Measurements from ENCODE around the gene GEMIN7.

GEMIN7 gene, protein sequence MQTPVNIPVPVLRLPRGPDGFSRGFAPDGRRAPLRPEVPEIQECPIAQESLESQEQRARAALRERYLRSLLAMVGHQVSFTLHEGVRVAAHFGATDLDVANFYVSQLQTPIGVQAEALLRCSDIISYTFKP

DNA sequence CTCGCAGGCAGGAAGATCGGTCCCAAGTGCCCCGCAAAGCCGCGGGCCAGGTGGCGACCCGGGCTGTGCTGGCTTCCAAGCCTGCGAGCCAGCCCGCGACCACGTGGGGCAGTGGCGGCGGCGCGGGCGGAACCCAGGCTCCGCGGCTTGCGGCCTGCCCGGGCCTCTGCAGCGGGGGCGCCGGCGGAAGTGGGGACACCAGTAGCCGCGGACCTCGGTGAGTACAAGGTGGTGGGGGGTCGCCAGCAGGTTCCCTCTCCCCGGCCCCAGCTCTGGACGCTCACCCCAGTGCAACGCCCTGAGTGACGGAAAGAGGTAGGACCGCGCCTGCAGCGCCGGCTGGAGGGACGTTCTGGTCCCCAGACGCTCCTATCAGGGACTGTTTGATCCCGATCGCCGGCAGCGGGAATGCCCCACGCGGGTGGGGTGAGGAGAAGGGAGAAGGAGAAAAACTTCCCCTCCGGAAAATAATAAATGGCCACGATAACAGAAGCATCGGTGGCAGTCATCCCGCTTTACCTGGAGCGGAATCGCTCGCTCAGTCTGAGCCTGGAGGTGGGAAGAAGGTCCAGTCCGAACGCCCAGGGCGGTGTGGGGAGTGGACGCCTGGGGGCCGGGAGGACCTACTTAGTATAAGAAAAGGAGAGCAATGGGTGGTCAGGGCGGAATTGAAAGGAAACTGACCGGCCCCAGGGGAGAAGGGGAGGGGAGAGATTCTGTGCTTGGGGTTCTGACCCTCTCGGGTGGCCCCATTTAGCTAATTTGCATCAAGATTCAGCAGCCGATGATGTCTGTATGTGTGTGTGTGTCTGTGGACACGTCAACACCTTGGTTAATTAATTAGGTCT, at the start of gene GEMIN7:
Gene GEMIN7, plus strand, starts transcription at position 198 of the 848 bp plus-strand sequence. CDS start 10,855 bp downstream, outside the sequence.
- peak; percentile 66 for DNase-seq

DNA sequence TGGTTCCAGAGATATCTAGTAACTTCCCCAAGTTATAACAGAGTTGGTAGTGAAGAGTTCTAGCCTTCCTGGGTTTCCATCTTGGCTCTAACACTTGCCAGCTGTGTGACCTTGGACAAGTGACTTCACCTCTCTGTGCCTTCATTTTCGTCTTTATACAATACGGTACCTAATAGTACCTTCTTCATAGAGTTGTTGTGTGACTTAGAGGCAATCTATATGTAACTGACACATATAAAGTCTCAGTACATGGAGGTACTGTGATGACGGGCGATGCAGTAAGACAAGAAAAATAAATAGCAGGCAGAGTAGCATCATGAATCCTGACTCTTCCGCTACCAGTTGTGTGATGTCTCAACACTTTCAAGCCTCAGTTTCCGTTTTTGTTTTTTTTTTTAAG, 48.2 kb upstream of the GEMIN7 start:
- no peak for DNase-seq

DNA sequence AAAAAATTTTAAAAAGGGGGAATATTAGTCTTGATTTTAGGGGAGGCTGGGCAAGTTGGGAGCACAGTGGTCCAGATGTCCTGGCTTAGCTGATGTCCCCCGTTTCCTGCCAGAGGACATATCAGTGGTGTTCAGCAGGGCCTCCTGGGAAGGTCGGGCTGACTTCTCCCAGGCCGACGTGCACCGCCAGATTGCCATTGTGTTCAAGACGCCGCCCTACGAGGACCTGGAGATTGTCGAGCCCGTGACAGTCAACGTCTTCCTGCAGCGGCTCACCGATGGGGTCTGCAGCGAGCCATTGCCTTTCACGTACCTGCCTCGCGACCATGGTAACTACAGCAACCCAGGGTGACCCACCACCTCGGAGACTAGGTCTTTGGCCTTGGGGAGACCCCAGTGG, 46.6 kb upstream of the GEMIN7 start:
- DNase-seq = no peak

DNA sequence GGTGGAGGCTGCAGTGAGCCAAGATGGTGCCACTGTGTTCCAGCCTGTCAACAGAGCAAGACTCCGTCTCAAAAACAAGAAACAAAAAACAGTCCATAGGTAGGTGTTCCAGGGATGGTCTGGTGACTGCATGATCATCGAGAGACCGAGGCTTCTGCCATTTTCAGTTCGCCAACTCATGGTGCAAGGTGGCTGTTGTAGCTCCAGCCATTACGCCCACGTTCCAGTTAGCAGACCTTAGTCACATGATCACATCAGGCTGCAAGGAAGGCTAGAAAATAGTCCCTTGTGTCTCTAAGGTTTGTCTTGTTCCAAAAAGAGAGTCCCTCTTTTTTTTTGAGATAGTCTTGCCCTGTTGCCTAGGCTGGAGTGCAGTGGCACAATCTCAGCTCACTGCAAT, 43.3 kb upstream of the GEMIN7 start:
- DNase-seq = no peak

DNA sequence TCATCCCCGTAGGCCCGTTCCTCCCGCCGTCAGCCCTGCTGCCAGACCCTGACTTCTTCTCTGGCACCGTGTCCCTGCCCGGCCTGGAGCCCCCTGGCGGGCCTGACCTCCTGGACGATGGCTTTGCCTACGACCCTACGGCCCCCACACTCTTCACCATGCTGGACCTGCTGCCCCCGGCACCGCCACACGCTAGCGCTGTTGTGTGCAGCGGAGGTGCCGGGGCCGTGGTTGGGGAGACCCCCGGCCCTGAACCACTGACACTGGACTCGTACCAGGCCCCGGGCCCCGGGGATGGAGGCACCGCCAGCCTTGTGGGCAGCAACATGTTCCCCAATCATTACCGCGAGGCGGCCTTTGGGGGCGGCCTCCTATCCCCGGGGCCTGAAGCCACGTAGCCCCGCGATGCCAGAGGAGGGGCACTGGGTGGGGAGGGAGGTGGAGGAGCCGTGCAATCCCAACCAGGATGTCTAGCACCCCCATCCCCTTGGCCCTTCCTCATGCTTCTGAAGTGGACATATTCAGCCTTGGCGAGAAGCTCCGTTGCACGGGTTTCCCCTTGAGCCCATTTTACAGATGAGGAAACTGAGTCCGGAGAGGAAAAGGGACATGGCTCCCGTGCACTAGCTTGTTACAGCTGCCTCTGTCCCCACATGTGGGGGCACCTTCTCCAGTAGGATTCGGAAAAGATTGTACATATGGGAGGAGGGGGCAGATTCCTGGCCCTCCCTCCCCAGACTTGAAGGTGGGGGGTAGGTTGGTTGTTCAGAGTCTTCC, 41.5 kb upstream of the GEMIN7 start:
- DNase-seq = no peak

DNA sequence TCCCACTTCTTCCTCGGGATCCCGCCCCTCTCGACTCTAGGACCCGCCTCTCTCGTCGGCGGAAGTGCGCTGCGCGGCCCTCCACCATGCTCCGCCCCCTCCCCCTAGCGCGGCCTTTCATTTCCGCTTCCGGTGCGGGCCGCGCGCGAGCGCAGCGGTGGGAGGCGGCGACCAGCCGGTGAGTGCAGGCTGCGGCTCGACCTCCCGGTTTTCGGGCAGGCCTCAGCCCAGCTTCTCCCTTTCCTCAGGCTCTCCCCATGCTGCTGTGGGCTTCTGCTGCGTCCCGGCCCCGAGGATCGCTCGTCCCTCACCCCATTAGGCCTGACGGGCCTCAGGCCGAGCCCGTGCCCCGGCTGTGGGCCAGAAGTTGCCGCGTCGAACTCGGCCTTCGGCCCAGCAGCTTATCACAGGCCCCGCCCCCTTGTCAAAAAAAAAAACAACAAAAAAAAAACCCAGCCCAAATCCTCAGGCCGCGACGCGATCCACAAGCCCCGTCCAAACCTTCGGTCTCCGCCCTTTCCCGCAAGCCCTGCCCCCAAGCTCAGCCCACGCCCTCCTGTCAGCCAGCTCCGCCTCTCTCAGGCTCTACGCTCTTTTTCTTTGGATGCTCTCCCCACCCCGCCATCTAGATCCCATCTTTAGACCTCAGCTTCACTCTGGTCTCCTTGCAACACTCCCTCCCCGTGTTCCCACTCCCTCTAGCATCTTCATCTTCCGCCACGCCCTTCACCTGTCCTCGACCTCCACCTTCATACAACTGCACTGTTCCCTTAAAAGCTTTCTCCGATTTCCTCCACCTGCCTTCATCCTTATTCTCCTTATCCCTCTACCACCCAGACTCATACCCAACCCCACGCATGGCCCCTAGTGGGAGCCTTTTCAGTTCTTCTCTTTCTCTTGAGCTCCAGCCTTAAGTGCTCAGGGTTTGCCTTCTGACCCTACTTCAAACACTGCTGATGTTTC, 39.8 kb upstream of the GEMIN7 start, which contains the start of gene CLASRP:
Gene CLASRP, plus strand, starts transcription at position 115 of the 963 bp plus-strand sequence. CDS start 1,168 bp downstream, outside the sequence.
- peak; percentile 74 for DNase-seq

DNA sequence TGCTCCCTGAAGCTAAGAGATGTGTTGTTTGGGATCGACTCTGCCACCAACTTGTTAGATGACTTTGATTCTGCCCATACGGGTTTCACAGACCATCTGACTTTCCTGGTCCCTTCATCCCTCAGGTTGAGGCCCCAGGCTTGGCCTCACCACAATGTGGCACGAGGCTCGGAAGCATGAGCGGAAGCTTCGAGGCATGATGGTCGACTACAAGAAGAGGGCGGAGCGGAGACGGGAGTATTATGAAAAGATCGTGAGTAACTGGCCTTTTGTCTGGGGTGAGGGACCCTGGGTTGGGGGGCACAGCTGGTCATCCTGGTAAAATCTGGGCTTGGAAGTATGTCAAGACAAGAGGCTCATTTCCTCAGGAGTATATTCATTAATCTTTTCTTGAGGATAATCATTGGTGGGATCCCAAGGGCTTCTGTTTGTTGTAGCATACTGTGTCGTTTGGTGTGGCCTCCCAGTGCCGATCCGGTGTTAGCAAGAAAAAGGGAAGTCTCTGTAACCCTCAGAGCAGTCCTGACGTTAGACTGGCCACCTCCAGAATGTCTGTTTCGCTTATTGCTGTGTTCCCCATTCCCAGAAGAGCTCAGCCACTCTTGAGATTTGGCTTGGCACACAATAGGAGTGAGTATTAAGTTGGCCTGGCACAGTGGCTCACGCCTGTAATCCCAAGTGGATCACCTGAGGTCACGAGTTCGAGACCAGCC, 38.8 kb upstream of the GEMIN7 start:
- no peak for DNase-seq

DNA sequence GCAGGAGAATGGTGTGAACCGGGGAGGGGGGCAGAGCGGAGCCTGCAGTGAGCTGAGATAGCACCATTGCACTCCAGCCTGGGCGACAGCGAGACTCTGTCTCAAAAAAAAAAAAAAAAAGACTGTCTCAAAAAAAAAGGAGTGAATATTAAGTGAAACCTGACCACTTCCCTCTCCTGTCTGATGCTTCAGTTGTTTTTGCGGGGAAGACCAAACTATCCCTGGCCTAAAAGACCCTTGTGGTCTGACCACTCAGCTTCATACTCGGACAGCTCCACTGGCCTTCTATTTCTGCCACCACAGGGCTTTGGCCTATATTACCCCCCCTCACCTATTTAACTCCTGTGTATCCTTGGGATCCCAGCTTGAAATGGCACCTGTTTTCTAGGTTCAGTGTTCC, 37.9 kb upstream of the GEMIN7 start:
- no peak for DNase-seq

DNA sequence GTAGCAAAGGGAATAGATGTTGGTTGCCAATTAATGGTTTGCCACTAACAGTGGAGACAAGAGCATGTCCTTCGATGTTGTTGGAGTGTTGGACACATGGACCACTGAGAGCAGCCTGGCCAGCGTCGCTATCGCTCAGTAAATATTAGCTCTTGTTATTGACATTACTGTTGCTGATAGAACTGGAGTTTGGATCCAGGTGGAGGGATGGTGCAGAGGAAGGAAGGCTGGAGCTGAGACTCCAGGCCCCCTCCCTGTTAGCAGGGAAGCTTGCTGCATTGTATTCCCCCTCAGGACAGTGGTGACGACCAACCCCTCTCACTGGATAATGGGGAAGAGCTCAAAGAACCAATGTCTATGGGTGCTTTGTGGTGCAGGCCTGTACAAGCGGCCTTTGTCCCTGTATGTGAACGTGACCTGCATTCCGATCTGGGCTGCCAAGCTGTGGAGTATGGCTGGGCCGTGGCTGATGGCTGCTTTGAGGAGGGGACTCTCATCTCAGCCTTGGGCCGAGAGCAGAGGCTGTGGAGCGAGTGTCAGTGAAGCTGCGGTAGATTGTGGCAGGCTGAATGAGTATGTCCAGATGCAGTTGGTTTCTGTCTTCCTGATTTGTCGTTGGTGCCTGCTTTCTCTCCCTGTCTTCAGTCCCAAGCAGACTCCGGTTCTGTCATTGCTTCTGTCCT, 33.2 kb upstream of the GEMIN7 start:
- no peak for DNase-seq

DNA sequence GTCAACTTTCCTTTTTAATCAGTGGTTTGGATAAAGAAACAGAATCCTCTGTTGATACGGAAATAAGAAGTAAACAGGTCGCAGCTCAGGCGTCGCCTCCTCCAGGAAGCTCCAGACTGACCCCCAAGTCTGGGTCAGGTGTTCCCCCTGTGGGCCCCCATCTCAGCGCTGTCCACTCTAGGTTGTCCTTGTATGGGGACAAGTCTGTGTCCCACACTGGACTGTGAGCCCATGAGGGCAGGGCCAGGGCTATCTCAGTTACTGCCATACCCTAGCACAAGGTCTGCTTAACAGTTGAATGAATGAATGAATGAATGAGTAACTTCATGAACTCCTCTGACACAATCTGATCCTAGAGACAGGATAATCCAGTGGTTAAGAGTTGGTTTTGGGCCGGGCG, 32.7 kb upstream of the GEMIN7 start:
- DNase-seq = no peak

DNA sequence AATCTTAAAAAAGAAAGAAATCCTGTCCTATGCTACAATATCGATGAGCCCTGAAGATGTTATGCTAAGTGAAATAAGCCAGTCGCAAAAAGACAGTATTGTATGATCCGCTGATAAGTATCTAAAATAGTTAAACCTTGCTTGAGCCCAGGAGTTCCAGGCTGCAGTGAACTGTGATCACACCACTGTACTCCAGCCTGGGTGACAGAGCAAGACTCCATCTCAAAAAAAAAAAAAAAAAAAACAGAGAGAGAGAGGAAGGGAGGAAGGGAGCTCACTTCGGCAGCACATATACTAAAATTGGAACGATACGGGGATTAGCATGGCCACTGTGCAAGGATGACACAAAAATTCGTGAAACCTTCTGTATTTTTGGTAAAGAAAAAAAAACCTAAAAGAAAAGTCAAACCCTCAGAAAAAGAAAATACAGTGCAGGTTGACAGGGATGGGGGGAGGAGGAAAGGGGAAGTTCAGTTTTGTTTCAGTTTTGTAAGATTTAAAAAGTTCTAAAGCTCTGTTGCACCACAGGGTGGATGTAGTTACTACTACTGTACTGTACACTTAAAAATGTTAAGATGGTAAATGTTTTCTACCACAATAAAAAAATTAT, 31.8 kb upstream of the GEMIN7 start:
- no peak for DNase-seq

DNA sequence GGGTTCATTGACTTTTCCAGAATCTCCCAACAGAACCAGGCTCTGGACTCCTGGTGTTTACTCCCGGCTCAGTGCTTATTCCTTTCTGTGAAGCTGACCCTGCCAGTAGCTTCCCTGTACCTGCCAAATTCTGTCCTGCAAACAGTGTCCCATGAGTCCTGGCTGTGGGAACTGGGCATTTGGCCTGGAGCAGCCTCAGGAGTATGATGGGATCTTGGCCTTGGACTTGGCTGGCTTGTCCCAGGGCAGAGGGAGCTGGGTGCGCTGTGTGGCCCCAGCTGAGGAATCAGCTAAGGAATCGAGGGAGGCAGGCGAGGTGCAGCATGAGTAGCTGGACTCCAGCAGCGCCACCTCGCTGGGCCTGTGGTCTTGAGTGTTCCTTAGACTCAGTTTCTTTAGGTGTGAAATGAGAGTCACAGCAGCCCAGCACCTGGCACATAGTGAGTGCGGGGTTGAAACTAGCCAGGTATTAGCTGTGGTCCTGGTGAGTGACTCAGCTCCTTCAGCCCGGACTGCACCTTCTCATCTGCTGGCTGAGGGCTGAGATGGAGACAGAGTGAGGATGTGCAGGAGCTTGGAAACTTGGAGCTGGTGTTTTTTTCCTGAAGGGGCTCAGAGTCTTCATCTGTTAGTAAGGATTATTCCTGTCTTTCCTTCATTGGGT, 29.9 kb upstream of the GEMIN7 start:
- no peak for DNase-seq

DNA sequence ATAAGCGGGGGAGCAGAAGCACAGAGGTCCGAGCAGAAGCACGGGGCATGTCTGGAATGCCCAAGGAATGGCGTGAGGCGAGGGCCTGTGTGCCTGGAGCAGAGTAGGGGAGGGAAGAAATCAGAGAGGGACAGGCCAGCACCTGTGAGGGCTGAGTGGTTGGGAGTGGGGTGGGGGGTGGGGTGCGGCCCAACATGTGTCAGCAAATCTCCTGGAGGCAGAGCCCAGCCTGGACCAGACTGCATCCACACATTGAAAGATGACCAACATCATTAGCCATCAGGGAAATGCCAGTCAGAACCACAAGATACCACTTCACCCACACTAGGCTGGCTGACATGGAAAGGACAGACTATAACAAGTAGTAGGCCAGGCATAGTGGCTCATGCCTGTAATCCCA, 29.0 kb upstream of the GEMIN7 start:
- no peak for DNase-seq

DNA sequence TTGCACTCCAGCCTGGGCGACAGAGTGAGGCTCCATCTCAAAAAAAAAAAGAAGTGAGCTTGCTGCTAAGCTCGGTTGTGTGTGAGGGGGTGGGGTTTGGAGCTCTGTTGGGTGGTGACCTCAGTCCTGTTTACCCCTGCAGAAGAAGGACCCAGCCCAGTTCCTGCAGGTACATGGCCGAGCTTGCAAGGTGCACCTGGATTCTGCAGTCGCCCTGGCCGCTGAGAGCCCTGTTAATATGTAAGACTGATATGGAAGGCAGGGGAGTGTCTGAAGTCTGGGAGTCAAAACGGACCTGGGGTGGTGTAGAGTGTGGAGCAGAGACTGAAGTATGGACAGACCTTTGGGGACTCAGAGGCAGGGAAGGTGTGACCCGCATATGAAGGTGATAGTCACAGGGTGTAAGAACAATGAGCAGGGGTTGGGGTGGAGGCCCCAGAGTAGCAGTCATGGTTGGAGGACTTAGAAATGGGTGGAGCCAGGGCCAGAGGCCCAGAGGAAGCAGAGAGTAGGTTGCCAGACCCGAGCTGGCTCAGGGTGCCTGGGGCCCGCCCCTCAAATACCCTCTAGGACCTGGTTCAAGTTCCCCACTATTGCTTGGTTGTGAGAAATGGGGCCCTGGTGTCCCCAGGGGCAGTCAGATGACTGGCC, 27.0 kb upstream of the GEMIN7 start:
- DNase-seq = no peak

DNA sequence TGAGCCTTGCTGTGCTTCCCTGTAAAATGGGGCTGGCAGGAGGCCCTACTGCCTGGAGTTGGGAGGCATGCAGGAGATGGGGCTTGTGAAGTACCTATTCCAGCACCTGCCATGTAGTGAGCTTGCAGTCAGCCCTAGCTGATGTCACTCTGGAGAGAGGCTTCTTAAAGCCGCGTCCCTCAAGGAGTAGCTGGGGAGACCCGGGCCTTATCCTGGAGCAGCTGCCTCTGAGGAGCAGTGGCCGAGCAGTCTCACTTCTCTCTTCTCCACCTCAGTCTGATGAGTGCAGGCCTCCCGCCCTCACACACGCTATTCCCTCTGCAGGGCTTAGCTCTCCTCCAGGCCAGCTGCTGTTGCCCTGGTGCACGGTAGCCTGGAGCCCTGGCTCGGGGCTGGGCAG, 22.2 kb upstream of the GEMIN7 start:
- DNase-seq = no peak

DNA sequence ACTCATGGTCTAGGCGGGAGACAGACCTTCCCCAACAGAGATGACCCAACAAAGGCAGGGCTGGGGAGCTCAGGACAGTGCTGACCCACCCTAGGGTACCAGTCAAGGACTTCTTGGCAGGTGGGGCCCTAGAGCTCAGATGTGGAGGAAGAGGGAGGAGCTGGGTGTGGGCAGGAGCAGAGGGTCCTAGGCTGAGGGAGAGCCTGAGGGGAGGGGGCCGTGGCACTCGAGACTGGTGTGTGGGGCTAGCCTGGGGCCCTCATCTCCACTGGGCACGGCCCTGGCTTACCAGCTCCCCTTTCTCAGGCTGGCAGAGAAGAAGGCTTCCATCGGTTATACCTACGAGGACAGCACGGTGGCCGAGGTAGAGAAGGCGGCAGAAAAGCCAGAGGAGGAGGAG, 21.6 kb upstream of the GEMIN7 start:
- DNase-seq = no peak

DNA sequence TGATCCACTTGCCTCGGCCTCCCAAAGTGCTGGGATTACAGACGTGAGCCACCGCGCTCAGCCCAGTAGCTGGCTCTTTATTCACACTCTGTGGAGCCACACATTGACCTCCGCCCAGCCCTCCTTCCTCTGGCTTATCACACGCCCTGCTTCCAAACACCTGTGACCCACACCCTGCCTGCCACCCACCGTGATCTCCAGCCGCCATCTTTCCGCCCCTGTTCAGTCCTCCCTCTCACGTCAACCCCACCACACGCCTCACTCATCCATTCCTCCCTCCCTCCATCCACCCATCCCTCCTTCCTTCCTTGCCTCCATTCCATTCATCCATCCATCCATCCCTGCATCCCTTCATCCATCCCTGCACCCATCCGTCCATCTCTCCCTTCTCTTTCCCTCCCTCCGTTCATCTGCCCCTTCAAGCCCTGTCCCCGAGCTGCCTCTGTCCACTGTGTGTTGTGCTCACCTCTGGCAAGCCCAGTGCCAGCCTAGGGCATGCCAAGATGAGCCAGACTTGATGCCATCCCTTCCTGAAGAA, 20.4 kb upstream of the GEMIN7 start:
- DNase-seq = no peak

DNA sequence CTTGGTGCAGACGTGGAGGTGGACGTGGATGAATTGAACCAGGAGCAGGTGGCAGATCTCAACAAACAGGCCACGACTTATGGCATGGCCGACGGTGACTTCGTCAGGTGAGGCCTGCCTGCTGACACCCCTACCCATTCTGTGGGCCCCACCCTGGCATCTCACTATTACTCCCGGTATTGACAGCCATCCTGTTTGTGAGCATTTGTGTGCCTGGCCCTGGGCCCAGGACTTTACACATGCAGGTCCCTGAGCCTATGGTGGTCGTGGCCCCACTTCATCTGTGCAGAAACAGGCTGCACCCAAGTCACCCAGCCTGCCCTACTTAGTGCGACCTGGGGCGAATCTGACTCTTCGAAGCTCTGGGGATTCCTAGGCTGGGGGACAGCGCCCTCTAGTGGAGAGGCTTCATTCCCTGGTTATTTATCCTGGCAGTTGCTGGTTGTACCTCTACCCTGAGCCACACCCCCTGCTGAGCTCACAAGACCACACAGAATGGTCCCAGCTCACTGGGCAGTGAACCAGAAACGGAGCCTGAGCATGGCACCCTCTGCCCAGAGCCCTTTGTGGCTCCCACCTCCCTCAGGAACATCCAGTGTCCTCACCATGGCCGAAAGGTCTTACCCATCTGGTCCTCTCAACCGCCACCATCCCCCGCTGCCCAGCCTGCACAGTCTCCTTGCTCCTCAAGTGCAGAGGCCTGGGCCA, 19.6 kb upstream of the GEMIN7 start:
- peak; percentile 55 for DNase-seq

DNA sequence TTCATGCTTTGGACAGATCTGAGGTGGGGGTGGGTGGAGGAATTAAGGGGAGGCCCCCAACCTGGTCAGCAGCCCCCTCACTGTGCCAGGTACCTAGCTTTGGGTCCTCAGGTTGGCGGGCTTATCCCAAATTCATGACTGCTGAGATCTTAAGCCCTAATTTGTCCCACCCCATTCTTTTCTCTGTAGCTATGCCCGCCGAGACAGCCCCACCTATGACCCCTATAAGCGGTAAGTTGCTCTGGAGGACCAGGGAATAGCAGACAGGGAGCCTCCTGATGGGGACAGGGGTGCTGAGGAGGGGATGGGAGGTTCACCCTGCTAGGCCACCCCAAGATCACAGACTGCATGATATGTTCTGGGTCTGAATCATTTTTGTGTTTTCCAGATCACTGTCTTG, 17.1 kb upstream of the GEMIN7 start:
- no peak for DNase-seq
